ENCODE results near the gene GDF9. TPM values are rescaled to one million over a fixed set of nuclear protein-coding genes. Genes with fewer than 3 reads are reported as not detected.
A peak's percentile ranks its signal among the peaks of the same experiment; 100 is the strongest.

Gene GDF9
- total and polyA plus RNA-seq, 2 experiments from 2014 or later: 0.11 to 0.14 TPM

- no peak for TF ChIP-seq ZNF114 (CRISPR knock-in tag; IDR thresholded peaks at IDR 0.05)
- no peak for TF ChIP-seq ZNF331 (CRISPR knock-in tag; IDR thresholded peaks at IDR 0.05; ENCODE audit: low read depth)
- TF ChIP-seq POLR2AphosphoS5 (IDR thresholded peaks at IDR 0.05; ENCODE audit: low read depth): no peak
Measured at GRCh38 chr5:132840896-132841295, 25.4 kb downstream of the GDF9 start (continued).

GRCh38 chr5:132840313-132840712, 26.0 kb downstream of the GDF9 start:
- Histone ChIP-seq H3K9me2 (ENCODE audit: insufficient read depth) (no peaks in the 10 kb centered on the region), H3K36me3 (ENCODE audit: insufficient read depth) (no peaks in the 10 kb centered on the region), H3K79me2 (replicated peaks; ENCODE audit: insufficient read depth) (no peaks in the 10 kb centered on the region), H2AFZ (no peak overlapping the region), H4K20me1 (replicated peaks; ENCODE audit: insufficient read depth) (no peaks in the 10 kb centered on the region), H3K4me1 (ENCODE audit: insufficient read depth) (no peaks in the 10 kb centered on the region), H3K4me2 (no peak overlapping the region), H3K27me3 (ENCODE audit: insufficient read depth) (no peaks in the 10 kb centered on the region), H3F3A (replicated peaks; ENCODE audit: low read depth) (no peaks in the 10 kb centered on the region), H3K4me3 (no peak overlapping the region), H3K27ac (ENCODE audit: low read depth) (no peak overlapping the region)
- Mint-ChIP-seq H3K36me3 (ENCODE audit: low read depth) (no peaks in the 10 kb centered on the region), H3K4me3 (no peak overlapping the region), H3K27ac (no peak overlapping the region), H3K9me3 (no peaks in the 10 kb centered on the region), H3K4me1 (no peaks in the 10 kb centered on the region), H3K27me3 (ENCODE audit: insufficient read depth, low read depth, poor library complexity) (peaks cover 2% of the 10 kb centered on the region)
- ATAC-seq (no peak), DNase-seq (ENCODE audit: low spot score) (no peak)
- no peak for TF ChIP-seq EZH2 (IDR thresholded peaks at IDR 0.05; ENCODE audit: low read depth, unreplicated experiment)

- H3K27me3 Mint-ChIP-seq (ENCODE audit: insufficient read depth, low read depth, poor library complexity): peaks cover 2% of the 10 kb centered on the region
- no peaks in the 10 kb centered on the region for H3K9me2 ChIP-seq (ENCODE audit: insufficient read depth)
- peak overlapping the region; percentile 74 for H2AFZ ChIP-seq
- H3K4me1 Mint-ChIP-seq: no peaks in the 10 kb centered on the region
- no peaks in the 10 kb centered on the region for H3K36me3 ChIP-seq (ENCODE audit: insufficient read depth)
- no peaks in the 10 kb centered on the region for H3F3A ChIP-seq (replicated peaks; ENCODE audit: low read depth)
- no peak overlapping the region for H3K4me3 ChIP-seq
- H3K27ac Mint-ChIP-seq: no peak overlapping the region
- no peak overlapping the region for H3K4me2 ChIP-seq
- no peaks in the 10 kb centered on the region for H3K27me3 ChIP-seq (ENCODE audit: insufficient read depth)
- DNase-seq (ENCODE audit: low spot score): no peak
- no peak overlapping the region for H3K4me3 Mint-ChIP-seq
- no peaks in the 10 kb centered on the region for H3K4me1 ChIP-seq (ENCODE audit: insufficient read depth)
- no peaks in the 10 kb centered on the region for H3K79me2 ChIP-seq (replicated peaks; ENCODE audit: insufficient read depth)
- H4K20me1 ChIP-seq (replicated peaks; ENCODE audit: insufficient read depth): no peaks in the 10 kb centered on the region
- no peak for TF ChIP-seq ZNF114 (CRISPR knock-in tag; IDR thresholded peaks at IDR 0.05)
- no peak for TF ChIP-seq CTCF (conservative IDR thresholded peaks at IDR 0.05; ENCODE audit: low read depth in 2 of 2)
- no peak for TF ChIP-seq NANOG (IDR thresholded peaks at IDR 0.05; ENCODE audit: borderline replicate concordance)
- TF ChIP-seq ETS1 (IDR thresholded peaks at IDR 0.05): no peak
- no peak for TF ChIP-seq EZH2 (IDR thresholded peaks at IDR 0.05; ENCODE audit: low read depth, unreplicated experiment)
- no peak for ATAC-seq
- H3K9me3 Mint-ChIP-seq: no peaks in the 10 kb centered on the region
- H3K36me3 Mint-ChIP-seq (ENCODE audit: low read depth): no peaks in the 10 kb centered on the region
- no peak overlapping the region for H3K27ac ChIP-seq (ENCODE audit: low read depth)
Measured at GRCh38 chr5:132839426-132840301, 26.6 kb downstream of the GDF9 start.
